A673 (cell line): ENCODE results near the gene TLE4. TPM values are rescaled to one million over a fixed set of nuclear protein-coding genes. Genes with fewer than 3 reads are reported as not detected.

Source experiments
- BruUV-seq: library from RNA; stranded (reverse); fragments of 400-500 nt; replicated peaks from 2 replicates; lab custom pipeline; 2021; lab: Mats Ljungman, UMichigan
- CTCF ChIA-PET: fragments of 300-600 bp; sonication (Branson Sonifier 250); formaldehyde crosslinking; loops from one replicate; lab custom pipeline; 2022; ENCODE audit warnings: antibody characterized with exemption; lab: Charles Lee
- POLR2A ChIA-PET: fragments of 300-600 bp; sonication (Branson Sonifier 250); formaldehyde crosslinking; loops from one replicate; lab custom pipeline; 2022; ENCODE audit warnings: antibody characterized with exemption; ENCODE audit not compliant: low non-redundant PET; lab: Charles Lee
- DNase-seq: peaks from one replicate; pipeline ENCODE4 v3.0.0-alpha.2; 2015; ENCODE audit warnings: low spot score
- H3K27ac ChIP-seq: fragments of 200-600 bp; sonication (generic); 2 replicates; pipeline ENCODE4 v1.5.1; 2016; ENCODE audit warnings: mixed run types, low read depth, mild to moderate bottlenecking, mixed read lengths, antibody characterized with exemption, low read length; ENCODE audit not compliant: poor library complexity, severe bottlenecking
- H3K27me3 ChIP-seq: fragments of 200-600 bp; sonication (generic); replicated peaks from 2 replicates; pipeline ENCODE4 v1.6.1; 2017; ENCODE audit warnings: mixed run types, low read depth, mild to moderate bottlenecking, mixed read lengths, antibody characterized with exemption, low read length; ENCODE audit not compliant: insufficient read depth, poor library complexity
- H3K36me3 ChIP-seq: fragments of 200-600 bp; sonication (generic); 2 replicates; pipeline ENCODE4 v1.6.1; 2016; ENCODE audit warnings: mixed run types, mild to moderate bottlenecking, mixed read lengths, antibody characterized with exemption, low read length; ENCODE audit not compliant: insufficient read depth, poor library complexity, severe bottlenecking
- H3K4me1 ChIP-seq: fragments of 200-600 bp; sonication (generic); 2 replicates; pipeline ENCODE4 v1.6.1; 2017; ENCODE audit warnings: mixed run types, mild to moderate bottlenecking, mixed read lengths, antibody characterized with exemption, low read length; ENCODE audit not compliant: insufficient read depth, poor library complexity, severe bottlenecking
- H3K4me3 ChIP-seq: fragments of 200-600 bp; sonication (generic); 2 replicates; pipeline ENCODE4 v1.5.1; 2016; ENCODE audit warnings: low read depth, mixed run types, mild to moderate bottlenecking, mixed read lengths, low read length; ENCODE audit not compliant: poor library complexity, severe bottlenecking
- H3K9me3 ChIP-seq: fragments of 200-600 bp; sonication (generic); 2 replicates; pipeline ENCODE4 v1.6.1; 2016; ENCODE audit warnings: mixed run types, low read depth, mild to moderate bottlenecking, mixed read lengths, antibody characterized with exemption, low read length; ENCODE audit not compliant: poor library complexity, severe bottlenecking
- EZH2 ChIP-seq: fragments of 200-600 bp; sonication (generic); IDR thresholded peaks from 2 replicates; pipeline ENCODE4 v1.6.1; 2017; ENCODE audit warnings: borderline replicate concordance, low read depth, mild to moderate bottlenecking, mixed read lengths, antibody characterized with exemption, low read length; ENCODE audit not compliant: poor library complexity, severe bottlenecking
- intact Hi-C: fragments of 100-400 bp; cut with micrococcal nuclease; formaldehyde crosslinking; loops from one replicate; pipeline ENCODE4 v1.10.0; 2022; ENCODE audit not compliant: unreplicated experiment
- total RNA-seq: library from RNA; stranded (reverse); gene quantifications from 2 replicates; pipeline ENCODE4 v1.2.3, GENCODE V29; 2021
- TF ChIP-seq, protein P1 (sequence below): fragments of 300-800, 200-600 bp; sonication (generic); conservative IDR thresholded peaks from 2 replicates; pipeline ENCODE4 v1.5.1; 2017; ENCODE audit warnings: low read depth, mild to moderate bottlenecking, antibody characterized with exemption, low read length, moderate library complexity, mixed read lengths

Gene TLE4
- total RNA-seq, 1 experiment from 2014 or later, result 21.3 TPM

DNA sequence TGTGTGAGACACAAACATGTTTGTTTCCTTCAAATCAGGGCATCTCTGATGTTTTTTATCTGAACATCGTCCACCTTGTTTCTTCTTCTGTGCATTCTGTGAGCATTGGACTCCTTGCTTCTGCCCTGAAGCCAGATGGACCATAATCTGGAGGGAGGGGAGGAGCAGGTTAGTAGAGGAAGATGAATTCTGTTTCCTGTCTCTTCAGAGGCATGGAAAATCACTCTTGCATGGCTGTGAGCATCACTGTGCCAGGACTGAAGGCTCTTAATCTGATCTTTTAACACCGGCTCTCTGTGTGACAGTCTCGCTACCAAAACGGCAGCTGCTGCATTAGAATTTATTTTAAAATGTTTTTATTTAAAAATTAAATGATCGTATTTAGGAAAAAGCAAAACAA is 43.3 kb downstream of the TLE4 start:
- H3K4me1 ChIP-seq, result peaks cover 22% of the 10 kb centered on the region
- ChIA-PET CTCF (no interaction called here), POLR2A (interaction anchor here (0.6 kb wide), 1 partner anchor 43 kb away, joined by 3 read pairs; no protein-coding TSS in a partner anchor)
- no peak overlapping the region for H3K27ac ChIP-seq
- no peak overlapping the region for H3K4me3 ChIP-seq
- TF ChIP-seq, protein P1, sequence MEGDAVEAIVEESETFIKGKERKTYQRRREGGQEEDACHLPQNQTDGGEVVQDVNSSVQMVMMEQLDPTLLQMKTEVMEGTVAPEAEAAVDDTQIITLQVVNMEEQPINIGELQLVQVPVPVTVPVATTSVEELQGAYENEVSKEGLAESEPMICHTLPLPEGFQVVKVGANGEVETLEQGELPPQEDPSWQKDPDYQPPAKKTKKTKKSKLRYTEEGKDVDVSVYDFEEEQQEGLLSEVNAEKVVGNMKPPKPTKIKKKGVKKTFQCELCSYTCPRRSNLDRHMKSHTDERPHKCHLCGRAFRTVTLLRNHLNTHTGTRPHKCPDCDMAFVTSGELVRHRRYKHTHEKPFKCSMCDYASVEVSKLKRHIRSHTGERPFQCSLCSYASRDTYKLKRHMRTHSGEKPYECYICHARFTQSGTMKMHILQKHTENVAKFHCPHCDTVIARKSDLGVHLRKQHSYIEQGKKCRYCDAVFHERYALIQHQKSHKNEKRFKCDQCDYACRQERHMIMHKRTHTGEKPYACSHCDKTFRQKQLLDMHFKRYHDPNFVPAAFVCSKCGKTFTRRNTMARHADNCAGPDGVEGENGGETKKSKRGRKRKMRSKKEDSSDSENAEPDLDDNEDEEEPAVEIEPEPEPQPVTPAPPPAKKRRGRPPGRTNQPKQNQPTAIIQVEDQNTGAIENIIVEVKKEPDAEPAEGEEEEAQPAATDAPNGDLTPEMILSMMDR, result no peak
- TF ChIP-seq EZH2, result no peak
- H3K9me3 ChIP-seq, result no peaks in the 10 kb centered on the region
- intact Hi-C loops, result no loop called here
- H3K27me3 ChIP-seq, result no peaks in the 10 kb centered on the region
- no TSS peak for BruUV-seq
- H3K36me3 ChIP-seq, result no peaks in the 10 kb centered on the region
- no peak for DNase-seq

DNA sequence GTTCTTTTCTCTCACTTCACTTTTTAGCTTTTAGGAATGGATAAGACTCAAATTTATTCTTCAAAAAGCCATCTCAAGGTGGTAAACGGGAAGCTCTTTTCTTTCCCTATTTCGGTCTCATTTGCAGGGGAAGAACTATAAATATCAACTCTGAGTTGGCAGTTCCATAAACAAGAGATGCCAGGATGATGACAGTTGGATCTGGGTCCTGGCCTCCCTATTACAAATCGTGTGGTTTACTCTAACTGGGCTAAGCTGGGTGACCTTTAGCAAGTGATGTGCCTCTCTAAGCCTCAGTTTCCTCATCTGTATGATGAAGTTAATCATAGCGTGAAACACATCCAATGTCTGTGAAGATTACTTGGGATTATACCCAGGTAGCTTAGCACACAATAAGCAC is 44.2 kb downstream of the TLE4 start:
- H3K27me3 ChIP-seq, result no peaks in the 10 kb centered on the region
- ChIA-PET CTCF (no interaction called here), POLR2A (no interaction called here)
- no peak for DNase-seq
- peaks cover 13% of the 10 kb centered on the region for H3K4me1 ChIP-seq
- H3K36me3 ChIP-seq, result no peaks in the 10 kb centered on the region
- H3K4me3 ChIP-seq, result no peak overlapping the region
- BruUV-seq, result no TSS peak
- TF ChIP-seq EZH2, result no peak
- TF ChIP-seq, protein P1, result no peak
- intact Hi-C loops, result no loop called here
- H3K27ac ChIP-seq, result no peak overlapping the region
- H3K9me3 ChIP-seq, result no peaks in the 10 kb centered on the region

DNA sequence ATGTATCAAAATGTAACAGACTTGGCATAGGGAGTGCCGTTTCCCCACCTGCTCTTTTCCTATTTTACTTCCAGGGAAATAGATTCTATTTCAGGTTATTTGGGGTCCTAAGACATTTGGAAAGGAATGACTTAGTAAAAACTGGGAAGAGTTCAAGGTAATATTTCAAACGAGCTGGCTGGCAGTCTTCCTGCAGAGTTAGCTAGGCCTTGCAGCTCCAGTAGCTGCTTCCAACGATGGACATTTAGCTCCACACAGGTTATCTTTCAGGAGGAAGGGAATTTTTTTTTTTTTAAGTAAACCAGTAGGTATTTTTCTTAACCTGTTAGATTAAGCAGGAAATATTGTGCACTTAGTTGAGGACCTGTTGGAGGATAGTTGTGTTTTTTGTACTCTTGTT is 45.2 kb downstream of the TLE4 start:
- CTCF ChIA-PET, result no interaction called here
- DNase-seq, result no peak
- no peaks in the 10 kb centered on the region for H3K9me3 ChIP-seq
- H3K27ac ChIP-seq, result no peak overlapping the region
- intact Hi-C loops, result no loop called here
- BruUV-seq, result no TSS peak
- no peaks in the 10 kb centered on the region for H3K27me3 ChIP-seq
- peaks cover 3% of the 10 kb centered on the region for H3K4me1 ChIP-seq
- TF ChIP-seq, protein P1, result no peak
- TF ChIP-seq EZH2, result no peak
- no peak overlapping the region for H3K4me3 ChIP-seq
- H3K36me3 ChIP-seq, result no peaks in the 10 kb centered on the region
- POLR2A ChIA-PET, result no interaction called here
